Calu3 (cell line): ENCODE results near the gene KIF6. TPM values are rescaled to one million over a fixed set of nuclear protein-coding genes. Genes with fewer than 3 reads are reported as not detected.
"Not testable (repeated sequence)": the region's sequence is repeated elsewhere in the genome, so short reads cannot be mapped to it uniquely, and the experiment has no call there.

Experiments used
- BruUV-seq: library from RNA; stranded (reverse); fragments of 400-500 nt; replicated peaks from 2 replicates; lab custom pipeline; 2021; lab: Mats Ljungman, UMichigan
- CTCF ChIA-PET: fragments of 300-600 bp; sonication (Branson Sonifier 250); formaldehyde crosslinking; loops from one replicate; lab custom pipeline; 2022; ENCODE audit warnings: antibody characterized with exemption; lab: Charles Lee
- DNase-seq: peaks from one replicate; pipeline ENCODE4 v3.0.0; 2022
- H3K27ac Mint-ChIP-seq: one replicate; pipeline ENCODE4 v1.8.0; 2022; ENCODE audit warnings: mixed read lengths; ENCODE audit not compliant: unreplicated experiment
- H3K27me3 Mint-ChIP-seq: one replicate; pipeline ENCODE4 v1.8.0; 2022; ENCODE audit warnings: mixed read lengths; ENCODE audit not compliant: unreplicated experiment
- H3K36me3 Mint-ChIP-seq: one replicate; pipeline ENCODE4 v1.8.0; 2022; ENCODE audit warnings: mild to moderate bottlenecking, moderate library complexity, mixed read lengths; ENCODE audit not compliant: insufficient read depth, unreplicated experiment
- H3K4me1 Mint-ChIP-seq: one replicate; pipeline ENCODE4 v1.8.0; 2022; ENCODE audit warnings: mild to moderate bottlenecking, low read depth, mixed read lengths; ENCODE audit not compliant: unreplicated experiment
- H3K4me3 Mint-ChIP-seq: one replicate; pipeline ENCODE4 v1.8.0; 2022; ENCODE audit warnings: mild to moderate bottlenecking, low read depth, moderate library complexity, mixed read lengths; ENCODE audit not compliant: unreplicated experiment
- H3K9me3 Mint-ChIP-seq: one replicate; pipeline ENCODE4 v1.8.0; 2022; ENCODE audit warnings: low read depth, mixed read lengths; ENCODE audit not compliant: unreplicated experiment
- CTCF ChIP-seq: fragments of 200-600 bp; IDR thresholded peaks from one replicate; pipeline ENCODE4 v1.8.0; 2022; ENCODE audit warnings: antibody characterized with exemption; ENCODE audit not compliant: unreplicated experiment
- intact Hi-C: fragments of 100-400 bp; cut with micrococcal nuclease; formaldehyde crosslinking; loops from one replicate; pipeline ENCODE4 v1.10.0; 2022; ENCODE audit not compliant: unreplicated experiment
- total RNA-seq: library from RNA; stranded (reverse); gene quantifications from 2 replicates; pipeline ENCODE4 v1.2.3, GENCODE V29; 2022

Gene KIF6
- total RNA-seq, 1 experiment from 2014 or later: 0.45 TPM

- intact Hi-C loops: no loop called here
- no peaks in the 10 kb centered on the region for H3K36me3 Mint-ChIP-seq
- CTCF ChIA-PET: interaction anchor here (0.5 kb wide), 1 partner anchor 1439 kb away, joined by 5 read pairs; no protein-coding TSS in a partner anchor
- H3K27me3 Mint-ChIP-seq: peaks cover 60% of the 10 kb centered on the region
- H3K4me1 Mint-ChIP-seq: no peaks in the 10 kb centered on the region
- no peak for TF ChIP-seq CTCF
- BruUV-seq: no TSS peak
- H3K27ac Mint-ChIP-seq: no peak overlapping the region
- DNase-seq: no peak
- H3K4me3 Mint-ChIP-seq: no peak overlapping the region
- H3K9me3 Mint-ChIP-seq: no peaks in the 10 kb centered on the region
Observed at GRCh38 chr6:39490108-39490507, 235.1 kb downstream of the KIF6 start.

GRCh38 chr6:39488255-39488879, 236.8 kb downstream of the KIF6 start:
- DNase-seq: no peak
- intact Hi-C loops: no loop called here
- peaks cover 69% of the 10 kb centered on the region for H3K27me3 Mint-ChIP-seq
- TF ChIP-seq CTCF: no peak
- H3K36me3 Mint-ChIP-seq: no peaks in the 10 kb centered on the region
- CTCF ChIA-PET: no interaction called here
- H3K27ac Mint-ChIP-seq: no peak overlapping the region
- H3K4me3 Mint-ChIP-seq: no peak overlapping the region
- no TSS peak for BruUV-seq
- H3K9me3 Mint-ChIP-seq: no peaks in the 10 kb centered on the region
- H3K4me1 Mint-ChIP-seq: no peaks in the 10 kb centered on the region

GRCh38 chr6:39484276-39484675, 240.9 kb downstream of the KIF6 start:
- intact Hi-C loops: no loop called here
- no TSS peak for BruUV-seq
- H3K27ac Mint-ChIP-seq: no peak overlapping the region
- TF ChIP-seq CTCF: no peak
- H3K4me3 Mint-ChIP-seq: no peak overlapping the region
- DNase-seq: no peak
- no peaks in the 10 kb centered on the region for H3K4me1 Mint-ChIP-seq
- H3K9me3 Mint-ChIP-seq: no peaks in the 10 kb centered on the region
- no peaks in the 10 kb centered on the region for H3K36me3 Mint-ChIP-seq
- CTCF ChIA-PET: no interaction called here
- peaks cover 53% of the 10 kb centered on the region for H3K27me3 Mint-ChIP-seq

- H3K9me3 Mint-ChIP-seq, intact Hi-C loops, H3K36me3 Mint-ChIP-seq, H3K4me1 Mint-ChIP-seq, H3K27ac Mint-ChIP-seq, DNase-seq, H3K4me3 Mint-ChIP-seq, BruUV-seq, CTCF ChIA-PET: not testable (repeated sequence)
- peaks cover 40% of the 10 kb centered on the region for H3K27me3 Mint-ChIP-seq
Observed at GRCh38 chr6:39479819-39480218, 245.4 kb downstream of the KIF6 start.

- no peak overlapping the region for H3K4me3 Mint-ChIP-seq
- no peak for TF ChIP-seq CTCF
- H3K9me3 Mint-ChIP-seq: no peaks in the 10 kb centered on the region
- no peaks in the 10 kb centered on the region for H3K36me3 Mint-ChIP-seq
- no peak for DNase-seq
- CTCF ChIA-PET: no interaction called here
- no peak overlapping the region for H3K27ac Mint-ChIP-seq
- intact Hi-C loops: no loop called here
- no TSS peak for BruUV-seq
- no peaks in the 10 kb centered on the region for H3K4me1 Mint-ChIP-seq
- peaks cover 25% of the 10 kb centered on the region for H3K27me3 Mint-ChIP-seq
Observed at GRCh38 chr6:39476670-39477069, 248.5 kb downstream of the KIF6 start.
